Activated T-helper 1 cell treated with Interleukin-2 at 50 U/mL for 16 hours (primary cell): ENCODE data around the gene SRP14.
"Not testable (repeated sequence)": the region's sequence is repeated elsewhere in the genome, so short reads cannot be mapped to it uniquely, and the experiment has no call there.

Experiments used
- DNase-seq: peaks from one replicate; pipeline ENCODE4 v3.0.0-alpha.2; 2020; ENCODE audit warnings: low read depth

Gene SRP14

GRCh38 chr15:40038638-40039543, at the start of gene SRP14:
Gene SRP14, minus strand, starts transcription at chr15:40039181. Its CDS starts 65 bp downstream, at chr15:40039116.
- peak; percentile 89 for DNase-seq

GRCh38 chr15:40087991-40088928, 49.3 kb upstream of the SRP14 start:
- no peak for DNase-seq

- no peak for DNase-seq
Observed at GRCh38 chr15:40087068-40087810, 48.3 kb upstream of the SRP14 start.

- DNase-seq, result no peak
Observed at GRCh38 chr15:40085266-40085665, 46.3 kb upstream of the SRP14 start.

- DNase-seq, result no peak
Observed at GRCh38 chr15:40084650-40085049, 45.7 kb upstream of the SRP14 start.

GRCh38 chr15:40082195-40082883, 43.4 kb upstream of the SRP14 start:
- no peak for DNase-seq

- DNase-seq, result no peak
Observed at GRCh38 chr15:40081691-40082194, 42.8 kb upstream of the SRP14 start.

- DNase-seq, result no peak
Observed at GRCh38 chr15:40080847-40081246, 41.9 kb upstream of the SRP14 start.

- DNase-seq, result no peak
Observed at GRCh38 chr15:40080104-40080503, 41.1 kb upstream of the SRP14 start.

- DNase-seq, result no peak
Observed at GRCh38 chr15:40079456-40079855, 40.5 kb upstream of the SRP14 start.

GRCh38 chr15:40075298-40076044, 36.5 kb upstream of the SRP14 start:
- no peak for DNase-seq

- not testable (repeated sequence) for DNase-seq
Observed at GRCh38 chr15:40074656-40075055, 35.7 kb upstream of the SRP14 start.

GRCh38 chr15:40073716-40074490, 34.9 kb upstream of the SRP14 start:
- not testable (repeated sequence) for DNase-seq

GRCh38 chr15:40072216-40072990, 33.4 kb upstream of the SRP14 start:
- DNase-seq, result no peak

- DNase-seq, result no peak
Observed at GRCh38 chr15:40070608-40071218, 31.7 kb upstream of the SRP14 start.

- no peak for DNase-seq
Observed at GRCh38 chr15:40070166-40070557, 31.2 kb upstream of the SRP14 start.

GRCh38 chr15:40069178-40070165, 30.5 kb upstream of the SRP14 start:
- no peak for DNase-seq
